Body of pancreas (tissue), 4 donors: ENCODE results near the gene SMOC2. TPM values are rescaled to one million over a fixed set of nuclear protein-coding genes. Genes with fewer than 3 reads are reported as not detected.

Source experiments
- ATAC-seq: fragments of 150-250 bp; one replicate; pipeline ENCODE4 v1.9.1; 2016
- DNase-seq, 4 donors: peaks; one replicate each; pipeline ENCODE4 v3.0.0-alpha.2; 2019
- H3K27ac ChIP-seq, 4 donors: fragments of 200-600 bp; sonication (generic); 1 replicate in 3 of 4; 2 replicates in 1 of 4; pipeline versions ENCODE4 v1.5.1 to v1.6.1; 2016 to 2019; ENCODE audit warnings: mild to moderate bottlenecking in 1 of 4, mixed read lengths in 1 of 4, moderate library complexity in 1 of 4
- H3K27me3 ChIP-seq, 2 donors: fragments of 200-600 bp; sonication (generic); one replicate each; pipeline ENCODE4 v1.6.0; 2016; ENCODE audit warnings: mild to moderate bottlenecking in 1 of 2
- H3K36me3 ChIP-seq, 2 donors: fragments of 200-600 bp; sonication (generic); replicated peaks in 1 of 2; 2 replicates each; pipeline ENCODE4 v1.5.1; 2016; ENCODE audit warnings: low read depth in 2 of 2; ENCODE audit not compliant: insufficient read depth in 1 of 2
- H3K4me1 ChIP-seq: fragments of 200-600 bp; sonication (generic); one replicate; pipeline ENCODE4 v1.6.0; 2016
- H3K4me3 ChIP-seq, 2 donors: fragments of 200-600 bp; sonication (generic); 1 replicate in 1 of 2; 2 replicates in 1 of 2; pipeline ENCODE4 v1.5.1; 2016 to 2019
- H3K9me3 ChIP-seq, 3 donors: fragments of 200-600 bp; sonication (generic); 1 replicate in 2 of 3; 2 replicates in 1 of 3; pipeline ENCODE4 v1.5.1; 2016
- POLR2A ChIP-seq, 3 donors: fragments of 450-650 bp; IDR thresholded peaks; one replicate each; pipeline ENCODE4 v1.6.1; 2016; ENCODE audit warnings: antibody characterized with exemption in 3 of 3, mild to moderate bottlenecking in 2 of 3
- WGBS, 2 donors: methylation state at CpG; one replicate each; pipeline ENCODE4 v1.1.5; 2017; 5-methylcytosine and 5-hydroxymethylcytosine counted together
- intact Hi-C: fragments of 100-400 bp; cut with DNase I; formaldehyde crosslinking; loops from one replicate; pipeline ENCODE4 v1.15.1; 2023
- total RNA-seq, 2 donors: library from RNA; depleted of rRNA; stranded (reverse); fragments of >200 nt; gene quantifications; one replicate each; pipeline ENCODE4 v1.1.0, GENCODE V29; 2016
- TF ChIP-seq, protein P1 (sequence below), 7 experiments: fragments of 450-650 bp in 4 of 7; fragments of 200-600 bp in 3 of 7; sonication (generic) in 3 of 7; IDR thresholded peaks; one replicate each; pipeline ENCODE4 v1.5.1; 2016 to 2019; ENCODE audit warnings: antibody characterized with exemption in 7 of 7

SMOC2 gene
- total RNA-seq, 2 donors from 2014 or later, result 22.7 to 31.4 TPM

DNA sequence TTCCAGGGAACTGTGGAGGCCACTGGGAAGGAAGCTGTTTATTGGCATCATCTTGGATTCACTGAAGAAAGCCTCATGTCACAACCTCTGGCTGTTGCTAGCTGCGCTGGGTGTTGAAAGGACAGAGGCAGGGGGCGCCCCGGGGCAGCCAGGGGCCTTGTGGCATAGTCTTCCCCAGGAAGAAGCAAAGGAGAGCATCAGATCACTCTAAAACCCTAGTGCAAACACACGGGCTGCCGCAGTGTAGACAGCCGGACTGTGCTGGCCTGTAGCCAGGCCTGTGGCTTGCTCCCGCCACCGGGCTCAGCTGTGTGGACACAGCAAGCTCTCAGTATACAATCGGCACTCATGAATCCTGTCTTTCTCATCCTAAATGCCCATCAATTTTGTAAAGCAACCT is 23.8 kb upstream of the SMOC2 start:
- peak in 1 of 4 donors; percentile 34 for DNase-seq
- WGBS, 2 donors, result 16 to 23% methylated on average over 2 to 9 of the region's 9 CpGs

GRCh38 chr6:168417679-168418557 is 23.1 kb upstream of the SMOC2 start:
- H3K27me3 ChIP-seq, result no peaks in the 10 kb centered on the region
- intact Hi-C loops, result no loop called here
- TF ChIP-seq, protein P1, sequence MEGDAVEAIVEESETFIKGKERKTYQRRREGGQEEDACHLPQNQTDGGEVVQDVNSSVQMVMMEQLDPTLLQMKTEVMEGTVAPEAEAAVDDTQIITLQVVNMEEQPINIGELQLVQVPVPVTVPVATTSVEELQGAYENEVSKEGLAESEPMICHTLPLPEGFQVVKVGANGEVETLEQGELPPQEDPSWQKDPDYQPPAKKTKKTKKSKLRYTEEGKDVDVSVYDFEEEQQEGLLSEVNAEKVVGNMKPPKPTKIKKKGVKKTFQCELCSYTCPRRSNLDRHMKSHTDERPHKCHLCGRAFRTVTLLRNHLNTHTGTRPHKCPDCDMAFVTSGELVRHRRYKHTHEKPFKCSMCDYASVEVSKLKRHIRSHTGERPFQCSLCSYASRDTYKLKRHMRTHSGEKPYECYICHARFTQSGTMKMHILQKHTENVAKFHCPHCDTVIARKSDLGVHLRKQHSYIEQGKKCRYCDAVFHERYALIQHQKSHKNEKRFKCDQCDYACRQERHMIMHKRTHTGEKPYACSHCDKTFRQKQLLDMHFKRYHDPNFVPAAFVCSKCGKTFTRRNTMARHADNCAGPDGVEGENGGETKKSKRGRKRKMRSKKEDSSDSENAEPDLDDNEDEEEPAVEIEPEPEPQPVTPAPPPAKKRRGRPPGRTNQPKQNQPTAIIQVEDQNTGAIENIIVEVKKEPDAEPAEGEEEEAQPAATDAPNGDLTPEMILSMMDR (IDR thresholded peaks at IDR 0.05), result no peak
- no peak for TF ChIP-seq POLR2A (IDR thresholded peaks at IDR 0.05)
- no peak for DNase-seq
- peak; percentile 12 for ATAC-seq
- H3K36me3 ChIP-seq, result no peaks in the 10 kb centered on the region
- no peak overlapping the region for H3K4me3 ChIP-seq
- H3K27ac ChIP-seq, result no peak overlapping the region
- H3K4me1 ChIP-seq, result no peaks in the 10 kb centered on the region
- WGBS, 2 donors, result 61 to 71% methylated on average over 19 of the region's 19 CpGs
- no peaks in the 10 kb centered on the region for H3K9me3 ChIP-seq

More for the DNA sequence above, 23.8 kb upstream of the SMOC2 start:
- H3K4me1 ChIP-seq, result no peaks in the 10 kb centered on the region
- H3K4me3 ChIP-seq, result no peak overlapping the region
- H3K9me3 ChIP-seq, result no peaks in the 10 kb centered on the region
- no peaks in the 10 kb centered on the region for H3K27me3 ChIP-seq
- no peak overlapping the region for H3K27ac ChIP-seq
- TF ChIP-seq, protein P1 (IDR thresholded peaks at IDR 0.05), result no peak
- TF ChIP-seq POLR2A (IDR thresholded peaks at IDR 0.05), result no peak
- intact Hi-C loops, result no loop called here
- no peaks in the 10 kb centered on the region for H3K36me3 ChIP-seq
- ATAC-seq, result no peak

DNA sequence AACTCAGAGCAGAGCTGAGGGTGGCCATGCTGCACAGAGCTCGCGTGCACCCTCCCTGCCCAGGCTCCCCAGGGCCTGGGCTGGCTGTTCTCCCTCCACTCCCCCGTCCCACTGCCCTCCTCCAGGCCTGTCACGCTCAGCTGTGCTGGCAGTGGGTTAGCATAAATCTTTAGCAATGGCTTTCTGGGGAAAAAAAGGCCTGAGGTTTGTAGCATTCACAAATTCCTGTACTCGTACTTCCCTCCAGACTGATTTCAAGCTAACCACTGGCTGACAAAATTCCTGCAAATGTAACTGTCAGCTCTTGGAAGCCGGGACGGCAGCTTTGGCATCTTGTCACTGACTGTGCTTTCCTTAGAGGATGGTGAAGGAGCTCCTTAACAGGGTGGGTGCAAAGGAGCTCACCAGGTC is 22.3 kb upstream of the SMOC2 start:
- TF ChIP-seq POLR2A (IDR thresholded peaks at IDR 0.05), result no peak
- TF ChIP-seq, protein P1 (IDR thresholded peaks at IDR 0.05), result no peak
- intact Hi-C loops, result no loop called here
- Histone ChIP-seq H3K9me3 (no peaks in the 10 kb centered on the region), H3K4me1 (no peaks in the 10 kb centered on the region), H3K4me3 (no peak overlapping the region), H3K36me3 (no peaks in the 10 kb centered on the region), H3K27ac (no peak overlapping the region), H3K27me3 (no peaks in the 10 kb centered on the region)
- 67 to 83% methylated on average over 7 of the region's 7 CpGs for WGBS, 2 donors
- ATAC-seq, result no peak
- no peak for DNase-seq

DNA sequence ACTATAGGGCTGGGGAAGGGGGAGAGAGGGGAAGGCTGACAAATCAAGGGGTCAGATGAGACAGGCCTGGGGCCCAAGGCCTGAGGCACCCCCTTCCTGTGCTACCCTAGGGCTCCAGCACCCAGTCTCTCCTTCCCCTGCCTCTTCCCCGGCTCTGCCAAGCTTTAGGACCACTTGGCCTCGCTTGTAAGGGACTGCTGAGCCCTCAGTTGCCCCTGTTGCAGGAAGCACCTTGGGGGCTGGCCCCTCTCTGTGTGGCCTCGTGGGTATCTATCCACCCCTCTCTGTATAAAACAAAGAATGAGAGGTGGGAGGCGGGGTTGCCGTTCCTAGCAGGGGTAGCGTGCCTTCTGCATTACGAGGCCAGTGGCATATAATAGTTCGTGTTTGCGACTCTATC is 21.4 kb upstream of the SMOC2 start:
- 81 to 89% methylated on average over 9 of the region's 9 CpGs for WGBS, 2 donors
- Histone ChIP-seq H3K27ac (no peak overlapping the region), H3K9me3 (no peaks in the 10 kb centered on the region), H3K27me3 (no peaks in the 10 kb centered on the region), H3K4me1 (no peaks in the 10 kb centered on the region), H3K4me3 (no peak overlapping the region), H3K36me3 (no peaks in the 10 kb centered on the region)
- DNase-seq (no peak), ATAC-seq (no peak)
- intact Hi-C loops, result no loop called here
- TF ChIP-seq, protein P1 (IDR thresholded peaks at IDR 0.05), result no peak

DNA sequence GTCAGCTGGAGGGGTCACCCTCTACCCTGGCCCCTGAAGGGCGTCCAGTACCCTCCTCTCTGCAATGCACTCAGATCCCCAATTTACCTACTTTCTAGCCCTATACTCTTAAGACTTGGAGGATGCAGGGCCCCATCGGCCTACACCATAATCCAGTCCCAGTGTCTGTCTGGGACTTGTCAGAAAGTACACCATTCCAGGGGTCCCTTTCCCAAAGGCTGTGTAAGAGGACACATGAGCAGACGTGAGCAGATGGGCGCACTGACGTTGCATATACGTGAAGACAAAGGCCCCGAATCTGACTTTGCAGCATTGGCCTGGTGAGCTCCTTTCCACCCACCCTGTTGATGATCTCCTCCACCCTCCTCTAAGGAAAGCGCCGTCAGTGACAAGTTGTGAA is 20.9 kb upstream of the SMOC2 start:
- Histone ChIP-seq H3K27me3 (no peaks in the 10 kb centered on the region), H3K4me3 (no peak overlapping the region), H3K36me3 (no peaks in the 10 kb centered on the region), H3K4me1 (no peaks in the 10 kb centered on the region), H3K27ac (no peak overlapping the region), H3K9me3 (no peaks in the 10 kb centered on the region)
- no peak for ATAC-seq
- intact Hi-C loops, result no loop called here
- DNase-seq, result no peak
- 88 to 91% methylated on average over 6 to 9 of the region's 9 CpGs for WGBS, 2 donors
- TF ChIP-seq POLR2A (IDR thresholded peaks at IDR 0.05), result no peak
- TF ChIP-seq, protein P1 (IDR thresholded peaks at IDR 0.05), result no peak
